NCI-H446 treated with DMSO at 0.1 percent for 48 hours (cell line): ENCODE data around the gene EMX1.
"Not testable (repeated sequence)": the region's sequence is repeated elsewhere in the genome, so short reads cannot be mapped to it uniquely, and the experiment has no call there.

ENCODE experiments used
- DNase-seq: peaks from one replicate; lab custom pipeline; 2025; lab: John Stamatoyannopoulos, UW

Gene EMX1

DNA sequence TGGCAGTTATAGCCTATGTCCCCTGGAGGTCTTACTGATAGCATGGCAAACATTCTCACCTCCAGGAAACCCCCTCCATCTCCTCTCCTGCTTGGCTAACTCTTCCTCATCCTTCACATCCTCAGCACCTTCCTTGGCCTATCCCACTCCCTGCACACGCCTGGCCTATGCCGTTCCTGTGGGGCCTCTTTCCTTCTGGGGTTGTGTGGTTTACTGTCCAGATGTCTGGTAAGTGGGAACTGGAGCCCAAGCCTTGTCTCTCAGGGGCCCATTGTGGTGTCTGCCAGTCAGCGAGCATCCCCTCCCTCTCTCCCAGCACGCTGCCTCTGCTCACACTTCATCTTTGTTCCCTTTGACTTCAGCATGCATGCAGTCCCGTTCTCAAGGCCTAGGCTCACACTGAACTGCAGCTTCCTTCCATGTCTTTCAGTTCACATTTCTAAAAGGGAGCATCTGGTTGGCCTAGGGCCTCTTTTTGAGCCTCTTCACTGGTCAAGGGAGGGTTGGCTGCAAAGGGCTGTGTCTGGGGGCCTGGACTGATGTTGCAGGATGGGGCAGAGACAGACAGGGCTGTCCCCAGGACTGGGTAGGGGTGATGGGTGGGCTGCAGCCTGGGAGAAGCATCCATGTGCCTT lies 17.0 kb upstream of the EMX1 start:
- no peak for DNase-seq

DNA sequence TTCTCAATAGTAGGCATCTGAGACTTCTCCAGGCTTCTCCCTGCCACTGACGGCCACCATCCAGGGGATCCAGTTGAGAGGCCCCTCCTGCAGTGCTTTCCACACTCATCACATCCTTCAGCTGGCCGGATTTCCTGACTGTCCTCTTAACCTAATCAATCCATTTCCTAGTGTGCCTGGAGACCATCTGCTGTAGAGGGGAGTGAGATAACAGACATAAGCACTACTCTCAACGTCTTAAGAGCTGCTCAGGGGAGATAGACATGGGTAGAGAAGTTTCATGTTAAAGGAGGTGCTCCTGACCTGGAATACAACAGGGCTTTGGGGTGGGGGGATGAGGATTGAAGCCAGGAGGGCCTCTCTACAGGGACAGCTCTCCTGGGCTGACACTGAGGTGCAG lies 15.9 kb upstream of the EMX1 start:
- DNase-seq: no peak

DNA sequence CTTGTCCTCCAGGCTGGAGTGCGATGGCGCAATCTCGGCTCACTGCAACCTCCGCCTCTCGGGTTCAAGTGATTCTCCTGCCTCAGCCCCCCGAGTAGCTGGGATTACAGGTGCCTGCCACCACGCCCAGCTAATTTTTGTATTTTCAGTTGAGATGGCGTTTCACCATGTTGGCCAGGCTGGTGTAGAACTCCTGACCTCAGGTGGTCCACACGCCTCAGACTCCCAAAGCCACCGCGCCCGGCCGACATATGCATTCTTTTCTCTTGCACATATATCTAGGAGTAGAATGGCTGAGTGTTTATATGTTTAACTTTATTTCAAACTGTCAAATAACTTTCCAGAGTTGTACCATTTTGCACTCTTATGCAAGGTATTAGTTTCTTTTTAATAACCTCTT lies 9.9 kb upstream of the EMX1 start:
- not testable (repeated sequence) for DNase-seq

DNA sequence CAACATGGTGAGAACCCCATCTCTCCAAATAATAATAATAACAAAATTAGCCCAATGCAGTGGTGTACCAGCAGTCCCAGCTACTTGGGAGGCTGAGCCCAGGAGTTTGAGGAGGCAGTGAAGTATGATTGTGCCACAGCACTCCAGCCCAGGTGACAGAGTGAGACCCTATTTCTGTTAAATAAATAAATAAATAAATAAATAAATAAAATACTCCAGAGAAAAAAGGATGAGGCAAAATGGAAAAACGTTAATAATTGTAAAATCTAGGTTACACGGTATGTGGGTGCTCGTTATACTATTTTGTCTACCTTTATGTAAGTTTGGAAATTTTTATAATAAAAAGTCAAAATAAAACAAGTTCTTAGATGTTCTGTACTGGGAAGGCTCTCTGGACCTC lies 8.6 kb upstream of the EMX1 start:
- DNase-seq: no peak

DNA sequence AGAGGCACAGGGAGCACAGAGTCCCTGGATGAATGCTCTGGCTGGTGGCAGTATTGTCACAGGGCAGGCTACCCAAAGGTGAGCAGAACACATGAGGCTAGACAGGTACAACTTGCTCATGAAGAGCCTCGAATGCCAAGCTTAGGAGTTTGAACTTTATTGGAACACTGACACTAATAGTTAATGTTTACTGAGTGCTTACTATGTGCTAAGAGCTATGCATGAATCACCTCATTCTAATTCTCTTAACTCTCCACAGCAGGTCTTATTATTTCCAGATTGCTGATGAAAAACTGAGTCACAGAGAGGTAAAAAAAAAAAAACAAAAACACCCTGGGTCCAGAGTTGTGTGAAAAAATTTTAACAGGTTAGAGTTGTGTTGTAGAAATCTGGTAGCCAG lies 6.1 kb upstream of the EMX1 start:
- DNase-seq: no peak

DNA sequence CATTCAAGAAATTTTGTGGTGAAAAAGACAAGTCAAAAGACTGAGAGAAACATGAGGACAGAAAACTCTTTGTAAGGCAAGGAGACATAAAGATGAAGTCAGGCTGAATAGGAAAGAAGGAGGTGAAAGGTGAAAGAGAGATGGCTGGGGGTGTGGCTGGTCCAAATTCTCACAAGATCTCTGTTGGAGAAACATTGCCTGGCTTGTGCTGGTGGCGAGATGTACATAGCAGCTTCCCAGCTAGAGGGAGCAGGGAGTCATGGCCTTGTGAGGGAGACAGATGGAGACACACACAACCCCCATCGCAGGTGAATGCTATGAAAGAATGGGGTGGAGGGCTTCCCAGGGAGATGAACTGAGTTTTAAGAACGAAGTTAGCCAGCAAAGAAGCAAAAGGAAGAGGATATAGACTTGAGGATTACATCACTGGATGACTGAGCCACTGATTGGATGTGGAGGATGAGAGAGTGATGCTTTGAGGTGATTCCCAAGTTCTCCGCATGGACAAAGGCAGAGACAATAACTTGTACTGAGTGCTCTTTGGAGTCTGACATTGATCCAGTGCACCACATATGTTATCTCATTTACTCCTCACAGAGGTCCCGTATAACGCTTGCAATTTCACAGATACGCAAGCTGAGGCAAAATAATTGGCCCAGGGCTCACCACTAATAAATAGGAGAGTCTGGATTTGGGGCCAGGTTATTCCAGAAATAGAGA lies 3.7 kb upstream of the EMX1 start:
- DNase-seq: no peak

DNA sequence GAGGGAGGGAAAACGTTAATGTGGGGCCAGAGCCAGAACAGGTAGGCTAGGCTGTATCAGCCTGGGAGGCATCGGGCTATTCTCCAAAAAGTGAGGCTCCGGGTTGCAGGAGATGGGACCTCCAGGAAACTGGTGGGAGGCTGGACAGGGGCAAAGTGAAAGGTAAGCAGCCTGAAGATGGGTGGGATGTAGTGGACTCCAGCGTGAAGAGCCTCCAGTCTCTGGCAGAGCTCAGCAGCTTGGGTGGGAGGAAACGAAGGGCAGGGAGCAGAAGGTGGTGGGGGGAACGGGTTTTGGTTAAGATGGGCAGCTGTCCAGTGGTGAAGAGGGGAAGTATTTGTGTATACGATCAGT lies 3.1 kb upstream of the EMX1 start:
- no peak for DNase-seq

DNA sequence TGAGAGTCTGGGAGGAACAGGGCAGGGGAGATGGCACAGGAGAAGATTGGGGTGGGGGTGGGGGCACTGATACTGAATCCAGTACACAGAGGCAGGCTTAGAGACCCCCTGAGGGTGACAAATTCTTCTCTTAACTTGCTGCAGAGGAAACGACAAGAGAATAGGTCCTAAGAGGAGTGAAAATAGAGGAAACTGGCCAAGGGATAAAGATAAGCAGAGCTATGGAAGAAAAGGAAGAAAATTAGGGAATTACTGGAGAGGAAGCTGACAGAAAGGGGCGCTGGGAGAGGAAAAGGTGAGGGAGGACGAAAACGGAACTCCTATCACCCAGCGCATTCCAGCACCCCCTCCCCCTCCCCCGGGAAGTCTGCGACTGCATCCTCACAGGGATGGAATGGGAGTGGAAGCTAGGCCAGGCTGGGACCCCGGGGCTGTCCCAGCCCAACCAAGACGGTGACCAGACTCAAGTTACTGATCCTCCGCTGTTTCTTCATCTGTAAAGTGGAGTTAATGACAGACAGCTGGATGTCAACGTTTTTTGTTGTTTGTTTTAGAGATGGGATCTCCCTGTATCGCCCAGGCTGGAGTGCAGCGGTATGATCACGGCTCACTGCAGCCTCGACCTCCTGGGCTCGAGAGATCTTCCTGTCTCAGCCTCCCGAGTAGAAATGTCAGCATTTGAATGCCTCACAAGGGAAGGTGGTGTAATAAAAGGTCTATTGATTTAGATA lies 2.6 kb upstream of the EMX1 start:
- DNase-seq: no peak

DNA sequence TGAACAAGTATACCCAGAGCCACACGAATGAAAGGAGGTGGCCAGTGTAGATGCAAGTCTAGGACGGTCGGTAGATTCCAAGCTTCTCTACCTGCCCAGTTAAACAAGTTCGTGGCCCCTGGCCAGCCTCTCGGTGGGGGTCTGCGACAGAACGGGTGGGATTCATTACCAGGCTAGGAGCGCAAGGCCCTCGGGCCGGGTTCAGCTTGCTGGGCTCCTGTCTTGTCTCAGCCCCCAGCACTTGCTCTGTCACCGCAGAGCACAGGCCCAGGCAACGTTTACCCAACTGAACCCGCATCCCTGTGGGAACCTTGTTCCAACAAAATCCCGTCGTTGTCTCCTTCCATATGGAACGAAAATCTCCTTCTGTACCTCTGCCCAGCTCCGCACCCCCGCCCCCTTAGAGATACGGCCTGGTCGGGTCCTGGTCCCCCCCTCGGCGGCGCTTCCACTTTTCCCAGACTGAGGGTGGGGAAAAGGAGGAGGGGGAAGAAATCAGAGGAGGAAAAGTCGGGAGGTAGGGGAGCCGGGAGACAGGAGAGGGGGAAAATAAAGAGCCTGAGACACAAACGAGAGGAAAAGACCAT lies 1.9 kb upstream of the EMX1 start:
- no peak for DNase-seq

DNA sequence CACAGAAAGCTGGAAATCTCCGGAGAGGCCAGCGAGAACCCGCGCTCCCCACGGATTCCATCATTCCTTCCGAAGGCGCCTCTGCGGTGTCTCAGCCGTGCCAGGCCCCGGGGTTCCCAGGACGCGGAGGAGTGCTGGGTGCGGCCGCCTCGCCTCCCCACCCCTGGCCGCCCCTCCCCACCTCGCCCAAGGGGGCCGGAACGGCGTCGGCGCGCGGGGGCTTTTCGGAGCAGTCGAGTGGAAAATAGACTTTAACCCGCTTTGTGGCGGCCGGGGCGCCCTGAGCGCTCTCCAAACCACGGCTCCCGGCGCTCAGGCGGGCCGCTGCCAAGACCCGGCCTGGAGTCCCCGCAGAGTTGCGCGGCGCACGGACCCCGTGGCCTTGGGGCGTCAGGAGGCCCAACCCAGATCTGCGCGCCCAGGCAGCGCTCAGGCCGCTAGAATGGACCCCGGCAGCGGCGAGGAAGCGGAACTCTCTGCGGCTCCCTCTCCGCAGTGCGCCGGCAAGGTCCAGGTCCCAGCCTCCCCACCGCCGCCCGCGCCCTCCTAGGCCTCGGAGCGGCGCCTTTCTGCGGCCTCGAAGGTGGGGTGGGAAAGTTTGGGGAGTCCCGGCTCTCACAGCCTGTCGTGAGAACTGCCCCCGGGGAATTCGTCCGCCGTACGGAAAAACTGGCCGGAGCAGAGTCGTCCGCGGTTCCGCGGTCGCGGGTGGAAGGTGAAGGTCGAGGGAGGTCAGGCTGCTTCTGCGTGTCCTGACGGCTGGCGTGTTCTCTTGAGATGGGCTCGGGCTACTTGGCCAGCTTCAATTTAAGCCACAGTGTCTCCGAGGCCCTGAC lies 1.2 kb upstream of the EMX1 start:
- peak; percentile 19 for DNase-seq

DNA sequence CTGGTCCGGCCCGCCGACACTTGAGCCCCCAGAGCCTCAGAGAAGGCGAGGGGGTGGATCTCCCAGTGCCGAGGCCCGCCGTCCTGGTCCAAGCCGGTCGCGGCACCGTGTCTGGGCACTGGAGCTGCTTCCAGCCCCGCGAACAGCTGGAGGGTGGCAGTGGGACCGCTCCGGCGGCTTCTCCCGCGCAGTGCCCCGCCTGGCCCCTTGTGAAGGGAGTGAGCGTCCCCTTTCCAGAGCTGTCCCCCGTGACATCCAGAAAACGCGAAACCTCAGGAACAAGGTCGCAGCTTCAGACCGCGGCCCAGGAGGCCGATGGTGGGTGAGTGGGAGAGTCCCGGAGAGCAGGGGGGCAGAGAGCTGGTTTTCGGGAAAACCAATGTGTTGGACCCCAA lies 579 bp upstream of the EMX1 start:
- no peak for DNase-seq

DNA sequence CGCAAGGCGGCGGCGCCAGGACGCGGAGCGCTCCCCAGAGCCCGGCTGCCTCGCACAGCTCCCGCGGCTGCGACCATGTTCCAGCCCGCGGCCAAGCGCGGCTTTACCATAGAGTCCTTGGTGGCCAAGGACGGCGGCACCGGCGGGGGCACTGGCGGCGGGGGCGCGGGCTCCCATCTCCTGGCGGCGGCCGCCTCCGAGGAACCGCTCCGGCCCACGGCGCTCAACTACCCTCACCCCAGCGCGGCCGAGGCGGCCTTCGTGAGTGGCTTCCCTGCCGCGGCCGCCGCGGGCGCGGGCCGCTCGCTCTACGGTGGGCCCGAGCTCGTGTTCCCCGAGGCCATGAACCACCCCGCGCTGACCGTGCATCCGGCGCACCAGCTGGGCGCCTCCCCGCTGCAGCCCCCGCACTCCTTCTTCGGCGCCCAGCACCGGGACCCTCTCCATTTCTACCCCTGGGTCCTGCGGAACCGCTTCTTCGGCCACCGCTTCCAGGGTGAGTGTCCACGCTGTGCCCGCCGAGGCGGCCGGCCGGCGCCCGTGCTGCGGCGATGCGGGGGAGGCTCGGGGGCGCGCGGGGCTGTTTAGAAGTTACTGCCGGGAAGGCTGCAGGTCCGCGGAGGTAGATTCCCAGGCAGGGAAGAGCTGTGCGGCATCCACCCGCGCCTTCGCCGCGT lies 696 bp downstream of the EMX1 start:
- no peak for DNase-seq

DNA sequence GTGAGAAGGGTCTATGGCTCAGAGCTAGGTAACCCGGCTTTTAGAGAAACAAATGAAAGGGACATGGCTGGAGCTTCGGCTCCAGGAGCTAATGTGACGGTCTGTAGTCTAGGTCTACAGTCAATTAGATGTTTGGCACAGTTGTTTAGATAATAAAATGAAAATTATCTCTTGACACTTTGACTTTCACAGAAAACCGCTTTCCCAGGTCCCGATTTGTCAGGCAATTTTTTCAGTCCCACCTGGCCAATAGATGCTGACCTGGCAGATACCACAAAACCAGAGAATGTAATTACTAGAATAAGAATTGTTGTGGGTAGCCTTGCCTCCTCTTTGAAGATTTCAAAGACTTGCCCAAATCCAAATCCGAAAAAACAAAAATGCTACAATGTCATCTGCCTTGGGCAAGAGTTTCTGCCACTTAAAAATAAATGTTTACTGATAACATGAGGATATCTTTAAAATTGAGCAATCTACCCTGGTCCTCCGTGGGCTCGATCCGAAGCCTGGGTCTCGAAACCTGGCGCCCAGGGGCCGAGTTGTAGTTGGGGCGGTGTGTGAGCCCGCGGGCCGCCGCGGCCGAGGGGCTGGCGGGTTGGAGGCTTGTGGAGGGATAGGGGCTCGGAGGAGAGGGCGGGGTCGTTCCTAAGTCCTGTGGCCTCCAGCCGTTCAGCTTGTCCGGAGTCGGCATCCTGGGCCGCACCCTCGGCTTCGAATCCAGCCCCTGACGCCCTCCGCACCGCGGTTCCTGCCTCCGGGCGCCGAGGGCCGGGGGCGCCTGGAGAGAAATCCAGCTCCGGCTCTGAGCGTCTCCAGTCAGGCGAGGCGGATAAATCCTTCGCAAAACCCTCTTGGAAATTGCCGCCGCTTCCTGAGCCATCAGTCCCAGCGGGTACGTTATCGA lies 2.3 kb downstream of the EMX1 start:
- no peak for DNase-seq

DNA sequence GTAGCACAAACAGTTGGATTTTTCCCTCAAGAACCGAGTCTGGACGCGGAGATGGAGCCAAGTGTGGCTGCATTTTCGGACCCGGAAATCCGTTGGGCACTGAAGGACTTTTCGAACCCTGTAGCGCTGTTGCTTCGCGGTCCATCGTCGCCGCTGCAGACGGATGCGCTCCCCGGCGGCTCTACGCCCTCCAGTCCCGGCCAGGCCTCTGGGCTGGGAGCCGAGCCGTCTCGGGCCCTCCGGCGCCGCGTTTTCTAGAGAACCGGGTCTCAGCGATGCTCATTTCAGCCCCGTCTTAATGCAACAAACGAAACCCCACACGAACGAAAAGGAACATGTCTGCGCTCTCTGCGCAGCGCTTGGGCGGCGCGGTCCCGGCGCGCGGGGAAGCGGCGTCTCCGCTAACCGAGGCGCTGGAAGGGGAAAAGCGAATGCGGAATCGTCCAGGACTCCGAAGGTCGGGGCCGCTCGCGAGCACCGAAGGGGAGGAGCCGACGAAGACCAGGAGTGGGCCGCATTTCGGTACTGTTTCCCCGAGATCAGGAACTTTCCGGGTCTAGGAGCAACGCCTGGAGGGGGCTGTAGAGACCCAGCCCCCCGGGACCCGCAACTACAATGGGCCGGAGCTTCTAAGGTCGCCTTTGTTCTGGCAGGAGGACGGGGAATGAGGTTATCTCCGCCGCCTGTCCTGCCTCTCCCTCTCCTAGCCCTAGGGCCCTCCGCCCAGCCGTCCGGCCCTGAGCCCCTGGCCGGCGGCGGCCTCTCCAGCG lies 3.2 kb downstream of the EMX1 start:
- no peak for DNase-seq

DNA sequence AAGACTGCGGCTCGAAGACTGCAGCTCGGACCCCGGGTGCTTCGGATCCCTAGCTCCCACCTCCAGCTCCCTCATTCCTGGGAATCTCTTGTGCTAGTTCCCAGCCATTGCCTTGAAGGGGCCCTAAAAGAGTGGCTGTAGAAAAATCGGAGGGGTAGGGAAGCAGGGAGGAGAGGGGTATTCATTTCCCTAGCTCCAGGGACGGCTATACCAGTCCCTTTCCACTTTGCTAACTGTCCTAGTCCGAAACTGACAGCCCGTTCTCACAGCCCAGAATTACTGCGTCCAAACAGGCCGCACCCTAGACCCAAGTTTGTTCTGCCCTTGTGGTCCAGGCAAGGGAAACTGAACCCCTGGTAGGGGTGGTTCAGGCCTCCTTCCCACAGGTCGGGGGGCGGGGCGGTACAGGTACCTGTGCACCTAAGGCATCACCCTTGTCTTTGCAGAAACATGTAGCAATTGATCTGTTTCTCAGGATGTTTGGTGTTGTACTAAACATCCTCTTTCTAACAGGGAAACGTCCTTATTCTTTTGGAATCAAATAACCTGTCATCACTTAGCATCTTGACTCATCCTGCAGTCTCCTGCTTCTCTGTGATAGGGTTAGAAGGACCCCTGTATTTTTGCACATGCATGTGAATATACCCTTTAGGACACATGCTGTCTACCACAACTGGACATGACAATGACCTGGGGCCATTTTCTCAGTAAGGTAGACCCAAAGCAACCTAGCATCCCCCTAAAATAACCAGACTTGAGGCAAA lies 4.0 kb downstream of the EMX1 start:
- DNase-seq: no peak

DNA sequence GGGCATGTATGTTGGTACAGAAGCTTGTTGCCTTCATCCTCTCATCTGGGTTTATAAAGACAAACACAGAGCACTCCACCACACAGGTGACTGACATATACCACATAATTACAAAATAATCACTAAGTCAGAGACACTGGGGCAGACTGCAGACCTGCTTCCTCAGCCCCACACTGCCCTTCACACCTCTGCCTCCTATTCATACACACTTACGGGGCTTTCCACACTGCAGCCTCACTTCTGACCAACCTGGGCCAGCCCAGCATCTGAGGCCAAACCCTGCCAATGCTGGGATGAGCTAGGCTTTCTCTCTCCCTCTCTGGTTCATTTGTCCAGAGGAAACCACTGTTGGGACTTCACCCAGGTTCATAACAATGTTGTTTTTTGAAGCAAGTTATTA lies 4.5 kb downstream of the EMX1 start:
- DNase-seq: no peak

DNA sequence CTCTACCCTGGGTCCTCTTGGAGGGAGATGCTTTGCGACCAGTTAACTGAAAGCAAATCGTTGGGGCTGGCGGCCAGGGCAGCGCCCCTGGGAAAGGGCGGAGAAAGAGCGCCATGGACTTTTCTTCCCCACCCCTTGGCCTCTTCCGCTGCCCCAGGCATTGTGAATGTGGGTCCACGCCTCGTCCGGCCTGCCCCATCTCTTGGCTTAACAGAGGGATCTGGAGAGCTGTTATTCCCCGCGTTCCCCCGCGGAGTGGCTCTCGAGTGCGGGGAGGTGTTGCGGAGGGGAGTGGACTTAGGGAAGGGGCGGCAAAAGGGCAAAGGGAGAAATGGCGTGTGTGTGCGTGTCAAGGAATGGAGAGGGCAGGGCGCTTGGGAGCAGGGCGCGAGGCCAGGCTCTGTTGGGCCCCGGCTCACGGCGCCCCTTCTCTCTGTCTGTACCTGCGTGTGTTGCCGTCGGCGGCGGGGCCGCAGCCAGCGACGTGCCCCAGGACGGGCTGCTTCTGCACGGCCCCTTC lies 6.6 kb downstream of the EMX1 start:
- no peak for DNase-seq

DNA sequence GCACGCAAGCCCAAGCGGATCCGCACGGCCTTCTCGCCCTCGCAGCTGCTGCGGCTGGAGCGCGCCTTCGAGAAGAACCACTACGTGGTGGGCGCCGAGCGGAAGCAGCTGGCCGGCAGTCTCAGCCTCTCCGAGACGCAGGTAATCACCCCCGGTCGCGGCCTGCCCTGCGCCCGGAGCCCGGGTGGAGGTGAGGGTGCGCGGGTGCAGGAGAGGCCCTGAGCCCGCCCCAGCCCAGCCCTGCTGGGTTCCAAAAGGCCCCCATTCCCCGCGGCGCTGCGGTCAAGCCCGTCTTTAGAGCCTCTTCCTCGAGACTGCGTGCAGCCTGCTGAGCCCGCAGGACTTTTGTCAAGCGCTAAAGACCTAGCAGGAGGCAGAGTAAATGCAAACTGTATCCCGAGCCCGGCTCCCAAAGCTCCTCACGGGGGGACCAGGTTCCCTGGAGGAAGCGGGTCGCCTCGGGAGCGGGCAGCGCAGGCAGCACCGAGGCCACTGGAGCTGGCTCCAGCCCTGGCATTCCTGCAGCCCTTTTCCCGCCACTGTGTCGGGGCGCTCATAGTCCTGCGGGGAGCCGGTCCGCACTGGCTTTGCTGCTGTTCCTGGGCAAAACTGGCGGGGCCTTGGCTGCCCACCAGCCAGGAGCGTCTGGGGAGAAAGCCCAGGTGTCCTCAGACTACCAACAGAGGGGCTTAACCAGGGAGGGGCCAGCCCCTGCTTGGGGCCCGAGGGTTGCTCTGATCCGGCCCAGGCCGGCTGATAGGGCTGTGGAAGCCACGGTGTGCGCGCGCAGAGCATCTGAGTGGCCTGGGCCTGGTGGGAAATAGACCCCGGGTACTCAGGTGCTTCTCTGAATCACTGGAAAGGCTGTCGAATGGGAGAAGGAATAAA lies 7.3 kb downstream of the EMX1 start:
- DNase-seq: no peak
